ENCODE measurements around the gene FRAT2. TPM values are rescaled to one million over a fixed set of nuclear protein-coding genes. Genes with fewer than 3 reads are reported as not detected.

FRAT2 gene
- total and polyA plus RNA-seq, 10 of the 15 experiments (the other 5 are each of a cell fraction or from before 2014, with no cell fraction given) = 0.69 to 5.9 (median 3.8) TPM

DNA sequence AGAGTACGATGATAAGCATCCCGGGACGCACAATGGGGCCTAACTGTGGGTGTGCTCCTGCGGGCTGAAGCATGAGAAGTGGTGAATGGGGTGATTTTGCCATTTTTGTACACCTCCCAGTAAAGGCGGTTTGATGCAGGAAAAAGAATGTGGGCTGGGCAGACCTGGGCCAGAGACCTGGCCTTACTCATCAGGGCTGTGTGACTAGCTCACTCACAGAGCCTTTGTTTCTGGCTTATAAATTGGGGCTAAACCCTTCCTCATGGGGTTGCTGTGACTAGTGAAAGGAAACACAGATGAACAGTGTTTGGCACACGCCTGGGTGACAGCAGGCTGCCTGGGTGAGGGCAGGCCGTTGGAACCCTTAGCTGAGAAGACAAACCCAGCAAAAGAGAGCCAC lies 48.6 kb upstream of the FRAT2 start:
- H4K20me1 ChIP-seq (ENCODE audit: control insufficient read depth, insufficient read depth) = no peaks in the 10 kb centered on the region
- no peak overlapping the region for H3K27ac ChIP-seq (ENCODE audit: control insufficient read depth, insufficient read depth)
- no peaks in the 10 kb centered on the region for H3K79me2 ChIP-seq (ENCODE audit: control insufficient read depth, insufficient read depth, low read length)
- no peak overlapping the region for H3K4me2 ChIP-seq (ENCODE audit: control insufficient read depth, insufficient read depth)
- no peak overlapping the region for H3K4me3 ChIP-seq
- intact Hi-C loops (cut with micrococcal nuclease; ENCODE audit: unreplicated experiment) (no loop called here), in situ Hi-C loops (cut with MboI) (no loop called here)
- RAD21 ChIA-PET (ENCODE audit: unreplicated experiment) = no interaction called here
- DNase-seq (ENCODE audit: low read depth, low spot score) = no peak
- ATAC-seq = no peak
- BruUV-seq (replicated peaks) = no TSS peak
- H3K4me1 ChIP-seq (ENCODE audit: control insufficient read depth, insufficient read depth, low read length) = no peaks in the 10 kb centered on the region
- CTCF ChIA-PET = no interaction called here
- POLR2A ChIA-PET = no interaction called here
- no peak for FAIRE-seq
- H3K9me3 ChIP-seq (replicated peaks; ENCODE audit: control insufficient read depth, insufficient read depth, low read length) = no peaks in the 10 kb centered on the region
- H3K27me3 ChIP-seq (replicated peaks in 1 of 2; ENCODE audit: control insufficient read depth in 2 of 2, insufficient read depth in 2 of 2, low read length in 1 of 2) = no peaks in the 10 kb centered on the region
- H3K9ac ChIP-seq (ENCODE audit: control insufficient read depth, insufficient read depth, low read length) = no peak overlapping the region
- TF ChIP-seq SREBF2 (IDR thresholded peaks at IDR 0.05; ENCODE audit: low read length) (no peak), HCFC1 (IDR thresholded peaks at IDR 0.05; ENCODE audit: low read length) (no peak), ZNF24 (IDR thresholded peaks at IDR 0.05) (no peak), RB1 (IDR thresholded peaks at IDR 0.05; ENCODE audit: borderline replicate concordance) (no peak), MXI1 (IDR thresholded peaks at IDR 0.05; ENCODE audit: low read depth, low read length) (no peak), DPF2 (IDR thresholded peaks at IDR 0.05) (no peak), SIX5 (IDR thresholded peaks at IDR 0.05; ENCODE audit: low read depth, low read length, severe bottlenecking) (no peak), HDAC6 (IDR thresholded peaks at IDR 0.05; ENCODE audit: unreplicated experiment) (no peak), NFYA (IDR thresholded peaks at IDR 0.05; ENCODE audit: borderline replicate concordance, low read depth, low read length) (no peak), BHLHE40 (IDR thresholded peaks at IDR 0.05; ENCODE audit: borderline replicate concordance in 1 of 2, low read depth in 2 of 2, low read length in 1 of 2) (no peak), YY1 (IDR thresholded peaks at IDR 0.05; ENCODE audit: low read depth, low read length) (no peak)
- TF ChIP-seq, protein P1, sequence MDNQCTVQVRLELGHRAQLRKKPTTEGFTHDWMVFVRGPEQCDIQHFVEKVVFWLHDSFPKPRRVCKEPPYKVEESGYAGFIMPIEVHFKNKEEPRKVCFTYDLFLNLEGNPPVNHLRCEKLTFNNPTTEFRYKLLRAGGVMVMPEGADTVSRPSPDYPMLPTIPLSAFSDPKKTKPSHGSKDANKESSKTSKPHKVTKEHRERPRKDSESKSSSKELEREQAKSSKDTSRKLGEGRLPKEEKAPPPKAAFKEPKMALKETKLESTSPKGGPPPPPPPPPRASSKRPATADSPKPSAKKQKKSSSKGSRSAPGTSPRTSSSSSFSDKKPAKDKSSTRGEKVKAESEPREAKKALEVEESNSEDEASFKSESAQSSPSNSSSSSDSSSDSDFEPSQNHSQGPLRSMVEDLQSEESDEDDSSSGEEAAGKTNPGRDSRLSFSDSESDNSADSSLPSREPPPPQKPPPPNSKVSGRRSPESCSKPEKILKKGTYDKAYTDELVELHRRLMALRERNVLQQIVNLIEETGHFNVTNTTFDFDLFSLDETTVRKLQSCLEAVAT (IDR thresholded peaks at IDR 0.05) = no peak
- TF ChIP-seq, protein P2, sequence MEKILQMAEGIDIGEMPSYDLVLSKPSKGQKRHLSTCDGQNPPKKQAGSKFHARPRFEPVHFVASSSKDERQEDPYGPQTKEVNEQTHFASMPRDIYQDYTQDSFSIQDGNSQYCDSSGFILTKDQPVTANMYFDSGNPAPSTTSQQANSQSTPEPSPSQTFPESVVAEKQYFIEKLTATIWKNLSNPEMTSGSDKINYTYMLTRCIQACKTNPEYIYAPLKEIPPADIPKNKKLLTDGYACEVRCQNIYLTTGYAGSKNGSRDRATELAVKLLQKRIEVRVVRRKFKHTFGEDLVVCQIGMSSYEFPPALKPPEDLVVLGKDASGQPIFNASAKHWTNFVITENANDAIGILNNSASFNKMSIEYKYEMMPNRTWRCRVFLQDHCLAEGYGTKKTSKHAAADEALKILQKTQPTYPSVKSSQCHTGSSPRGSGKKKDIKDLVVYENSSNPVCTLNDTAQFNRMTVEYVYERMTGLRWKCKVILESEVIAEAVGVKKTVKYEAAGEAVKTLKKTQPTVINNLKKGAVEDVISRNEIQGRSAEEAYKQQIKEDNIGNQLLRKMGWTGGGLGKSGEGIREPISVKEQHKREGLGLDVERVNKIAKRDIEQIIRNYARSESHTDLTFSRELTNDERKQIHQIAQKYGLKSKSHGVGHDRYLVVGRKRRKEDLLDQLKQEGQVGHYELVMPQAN (conservative IDR thresholded peaks at IDR 0.05) = no peak
- TF ChIP-seq, protein P3, sequence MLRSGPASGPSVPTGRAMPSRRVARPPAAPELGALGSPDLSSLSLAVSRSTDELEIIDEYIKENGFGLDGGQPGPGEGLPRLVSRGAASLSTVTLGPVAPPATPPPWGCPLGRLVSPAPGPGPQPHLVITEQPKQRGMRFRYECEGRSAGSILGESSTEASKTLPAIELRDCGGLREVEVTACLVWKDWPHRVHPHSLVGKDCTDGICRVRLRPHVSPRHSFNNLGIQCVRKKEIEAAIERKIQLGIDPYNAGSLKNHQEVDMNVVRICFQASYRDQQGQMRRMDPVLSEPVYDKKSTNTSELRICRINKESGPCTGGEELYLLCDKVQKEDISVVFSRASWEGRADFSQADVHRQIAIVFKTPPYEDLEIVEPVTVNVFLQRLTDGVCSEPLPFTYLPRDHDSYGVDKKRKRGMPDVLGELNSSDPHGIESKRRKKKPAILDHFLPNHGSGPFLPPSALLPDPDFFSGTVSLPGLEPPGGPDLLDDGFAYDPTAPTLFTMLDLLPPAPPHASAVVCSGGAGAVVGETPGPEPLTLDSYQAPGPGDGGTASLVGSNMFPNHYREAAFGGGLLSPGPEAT (IDR thresholded peaks at IDR 0.05; ENCODE audit: low read depth) = no peak
- SMC1A ChIA-PET (ENCODE audit: uncharacterized antibody, unreplicated experiment) = no interaction called here
- H3K36me3 ChIP-seq (ENCODE audit: control insufficient read depth in 2 of 2, insufficient read depth in 2 of 2, low read length in 1 of 2) = peaks cover 7 to 22% of the 10 kb centered on the region in 2 experiments; a peak in 3 of 4 replicates
- WGBS (ENCODE audit: insufficient coverage, insufficient replicate concordance, low lambda C conversion rate, missing lambda C conversion rate) = 98% methylated on average over 7 of the region's 7 CpGs
- H2AFZ ChIP-seq (ENCODE audit: control insufficient read depth, low read depth, low read length) = no peak overlapping the region
